Fibroblast of pulmonary artery (primary cell): ENCODE measurements around the gene PSMF1.

Experiments
- DNase-seq: peaks from one replicate; pipeline ENCODE4 v3.0.0-alpha.2; 2010; ENCODE audit warnings: low read depth
- H3K4me3 ChIP-seq: replicated peaks from 2 replicates; pipeline ENCODE4 v1.5.1; 2011; ENCODE audit warnings: low read depth, mild to moderate bottlenecking, control low read depth, low read length, moderate library complexity
- CTCF ChIP-seq: IDR thresholded peaks from 2 replicates; pipeline ENCODE4 v1.5.1; 2011; ENCODE audit warnings: mild to moderate bottlenecking, control low read depth, low read length, inconsistent platforms; ENCODE audit errors: missing control alignments

PSMF1 gene

GRCh38 chr20:1177680-1178079 lies 59.3 kb downstream of the PSMF1 start:
- peak; percentile 18 for DNase-seq
- peak; percentile 11 for TF ChIP-seq CTCF
- H3K4me3 ChIP-seq, result no peak overlapping the region

- no peak for DNase-seq
- no peak for TF ChIP-seq CTCF
- H3K4me3 ChIP-seq, result no peak overlapping the region
Measured at GRCh38 chr20:1178103-1178502, 59.7 kb downstream of the PSMF1 start.

- no peak for TF ChIP-seq CTCF
- H3K4me3 ChIP-seq, result no peak overlapping the region
- DNase-seq, result no peak
Measured at GRCh38 chr20:1178623-1179022, 60.2 kb downstream of the PSMF1 start.

- DNase-seq, result no peak
- H3K4me3 ChIP-seq, result no peak overlapping the region
- no peak for TF ChIP-seq CTCF
Measured at GRCh38 chr20:1180949-1181348, 62.5 kb downstream of the PSMF1 start.

- H3K4me3 ChIP-seq, result no peak overlapping the region
- TF ChIP-seq CTCF, result no peak
- no peak for DNase-seq
Measured at GRCh38 chr20:1182106-1182505, 63.7 kb downstream of the PSMF1 start.

- no peak for TF ChIP-seq CTCF
- DNase-seq, result no peak
- no peak overlapping the region for H3K4me3 ChIP-seq
Measured at GRCh38 chr20:1183153-1183552, 64.8 kb downstream of the PSMF1 start.

GRCh38 chr20:1184260-1184637 lies 65.8 kb downstream of the PSMF1 start:
- H3K4me3 ChIP-seq, result no peak overlapping the region
- no peak for DNase-seq
- no peak for TF ChIP-seq CTCF
